IMR-90 (cell line): ENCODE data around the gene SPRYD7. TPM values are rescaled to one million over a fixed set of nuclear protein-coding genes. Genes with fewer than 3 reads are reported as not detected.

Experiments used
- ATAC-seq: fragments of 200-7000 bp; cut with Tn5 transposase; 2 replicates; pipeline ENCODE4 v1.9.1; 2020; ENCODE audit warnings: low read depth, mild to moderate bottlenecking, moderate library complexity
- BruUV-seq: library from RNA; stranded (reverse); fragments of 400-500 nt; replicated peaks from 2 replicates; lab custom pipeline; 2021; lab: Mats Ljungman, UMichigan
- CTCF ChIA-PET: fragments of 300-600 bp; formaldehyde crosslinking; extraction: SDS; loops from one replicate; lab custom pipeline; 2021; ENCODE audit warnings: antibody characterized with exemption; lab: Yijun Ruan, JAX
- POLR2A ChIA-PET: fragments of 300-600 bp; sonication (Branson Sonifier 250); formaldehyde crosslinking; loops from one replicate; lab custom pipeline; 2022; ENCODE audit warnings: antibody characterized with exemption; ENCODE audit not compliant: unreplicated experiment; lab: Charles Lee
- DNase-seq: peaks from one replicate; pipeline ENCODE4 v3.0.0; 2013
- H2AFZ ChIP-seq: replicated peaks from 2 replicates; pipeline ENCODE3; 2013; ENCODE audit warnings: low read length, mild to moderate bottlenecking; ENCODE audit not compliant: poor library complexity
- H2AK5ac ChIP-seq: 2 replicates; pipeline ENCODE4 v1.6.1; 2013; ENCODE audit warnings: low read depth, low read length, inconsistent platforms
- H2AK9ac ChIP-seq: replicated peaks from 2 replicates; pipeline ENCODE3; 2013; ENCODE audit warnings: mild to moderate bottlenecking, low read depth, low read length, moderate library complexity; ENCODE audit not compliant: poor library complexity
- H2BK120ac ChIP-seq: 2 replicates; pipeline ENCODE4 v1.6.1; 2013; ENCODE audit warnings: low read depth, low read length, inconsistent platforms
- H2BK15ac ChIP-seq: 3 replicates; pipeline ENCODE4 v1.6.1; 2013; ENCODE audit warnings: low read depth, low read length, inconsistent platforms
- H2BK20ac ChIP-seq: 2 replicates; pipeline ENCODE4 v1.6.1; 2013; ENCODE audit warnings: low read depth, mild to moderate bottlenecking, inconsistent platforms, low read length, moderate library complexity
- H2BK5ac ChIP-seq: 2 replicates; pipeline ENCODE4 v1.6.1; 2013; ENCODE audit warnings: mild to moderate bottlenecking, low read depth, low read length, inconsistent platforms; ENCODE audit not compliant: poor library complexity, severe bottlenecking
- H3K14ac ChIP-seq: replicated peaks from 2 replicates; pipeline ENCODE4 v1.6.1; 2013; ENCODE audit warnings: low read depth, low read length, inconsistent platforms
- H3K18ac ChIP-seq: 2 replicates; pipeline ENCODE4 v1.6.1; 2013; ENCODE audit warnings: low read depth, low read length, control low read depth
- H3K23ac ChIP-seq: 2 replicates; pipeline ENCODE4 v1.6.1; 2013; ENCODE audit warnings: low read depth, low read length, inconsistent platforms
- H3K27ac ChIP-seq: 2 replicates; pipeline ENCODE4 v1.5.1; 2013; ENCODE audit warnings: mild to moderate bottlenecking, control low read depth, low read length; ENCODE audit not compliant: insufficient read depth
- H3K27me3 ChIP-seq: 2 replicates; pipeline ENCODE4 v1.6.1; 2013; ENCODE audit warnings: low read length; ENCODE audit not compliant: control insufficient read depth, insufficient read depth
- H3K36me3 ChIP-seq: 2 replicates; pipeline ENCODE4 v1.6.1; 2013; ENCODE audit warnings: low read length, mixed read lengths; ENCODE audit not compliant: control insufficient read depth, insufficient read depth
- H3K4ac ChIP-seq: 2 replicates; pipeline ENCODE4 v1.6.1; 2013; ENCODE audit warnings: low read depth, low read length, inconsistent platforms
- H3K4me1 ChIP-seq: 2 replicates; pipeline ENCODE4 v1.6.1; 2013; ENCODE audit warnings: low read length, mixed read lengths; ENCODE audit not compliant: control insufficient read depth, insufficient read depth
- H3K4me2 ChIP-seq: 2 replicates; pipeline ENCODE4 v1.6.1; 2013; ENCODE audit warnings: low read depth, mild to moderate bottlenecking, control low read depth, low read length, moderate library complexity
- H3K4me3 ChIP-seq: 2 replicates; pipeline ENCODE4 v1.5.1; 2013; ENCODE audit warnings: low read depth, mild to moderate bottlenecking, control low read depth, low read length, moderate library complexity; ENCODE audit not compliant: insufficient read depth
- H3K56ac ChIP-seq: 2 replicates; pipeline ENCODE4 v1.6.1; 2013; ENCODE audit warnings: low read length, inconsistent platforms; ENCODE audit not compliant: insufficient read depth; ENCODE audit errors: extremely low read depth
- H3K79me1 ChIP-seq, 2 experiments: 2 replicates each; pipeline ENCODE4 v1.6.1; 2013; ENCODE audit warnings: low read length in 2 of 2, inconsistent platforms in 1 of 2, low read depth in 1 of 2
- H3K9ac ChIP-seq: 2 replicates; pipeline ENCODE4 v1.6.1; 2013; ENCODE audit warnings: low read depth, low read length, control low read depth
- H3K9me1 ChIP-seq: 2 replicates; pipeline ENCODE4 v1.6.1; 2013; ENCODE audit warnings: low read length, inconsistent platforms; ENCODE audit not compliant: insufficient read depth
- H3K9me3 ChIP-seq: 2 replicates; pipeline ENCODE4 v1.6.1; 2013; ENCODE audit warnings: low read length; ENCODE audit not compliant: control insufficient read depth, insufficient read depth
- H4K20me1 ChIP-seq: 2 replicates; pipeline ENCODE4 v1.6.1; 2013; ENCODE audit warnings: low read length, inconsistent platforms; ENCODE audit not compliant: insufficient read depth
- H4K5ac ChIP-seq: 2 replicates; pipeline ENCODE4 v1.6.1; 2013; ENCODE audit warnings: mild to moderate bottlenecking, low read depth, low read length, control low read depth
- H4K8ac ChIP-seq, 2 experiments: 2 replicates each; pipeline ENCODE4 v1.6.1; 2013; ENCODE audit warnings: low read depth in 2 of 2, low read length in 2 of 2, control low read depth in 1 of 2, inconsistent platforms in 1 of 2
- H4K91ac ChIP-seq: 2 replicates; pipeline ENCODE4 v1.6.1; 2013; ENCODE audit warnings: low read depth, low read length, inconsistent platforms; ENCODE audit not compliant: insufficient read depth
- BHLHE40 ChIP-seq: fragments of 150-350 bp; IDR thresholded peaks from 2 replicates; pipeline ENCODE4 v1.6.1; 2016; ENCODE audit warnings: mild to moderate bottlenecking, low read depth, low read length
- CEBPB ChIP-seq: IDR thresholded peaks from 2 replicates; pipeline ENCODE4 v1.6.1; 2012; ENCODE audit warnings: low read depth, low read length, improper control_type of control experiment
- CHD1 ChIP-seq: IDR thresholded peaks from 2 replicates; pipeline ENCODE4 v1.6.1; 2012; ENCODE audit warnings: low read depth, low read length, improper control_type of control experiment
- ELK1 ChIP-seq: fragments of 150-350 bp; IDR thresholded peaks from 2 replicates; pipeline ENCODE4 v1.6.1; 2016; ENCODE audit warnings: low read depth, mild to moderate bottlenecking, low read length, moderate library complexity, borderline replicate concordance
- FOS ChIP-seq: fragments of 150-350 bp; IDR thresholded peaks from 2 replicates; pipeline ENCODE4 v1.6.1; 2016; ENCODE audit warnings: low read depth, low read length
- MAFK ChIP-seq: IDR thresholded peaks from 2 replicates; pipeline ENCODE4 v1.6.1; 2012; ENCODE audit warnings: low read depth, low read length, improper control_type of control experiment
- MAZ ChIP-seq: IDR thresholded peaks from 2 replicates; pipeline ENCODE4 v1.6.1; 2012; ENCODE audit warnings: low read depth, mild to moderate bottlenecking, low read length, improper control_type of control experiment, moderate library complexity, borderline replicate concordance
- MXI1 ChIP-seq: IDR thresholded peaks from 2 replicates; pipeline ENCODE4 v1.6.1; 2012; ENCODE audit warnings: low read depth, mild to moderate bottlenecking, low read length, moderate library complexity, borderline replicate concordance
- NFE2L2 ChIP-seq: fragments of 150-350 bp; IDR thresholded peaks from 2 replicates; pipeline ENCODE4 v1.6.1; 2016; ENCODE audit warnings: low read depth, mild to moderate bottlenecking, low read length
- POLR2A ChIP-seq: IDR thresholded peaks from 2 replicates; pipeline ENCODE4 v1.6.1; 2012; ENCODE audit warnings: mild to moderate bottlenecking, low read depth, low read length
- RAD21 ChIP-seq: IDR thresholded peaks from 2 replicates; pipeline ENCODE4 v1.6.1; 2012; ENCODE audit warnings: low read length, improper control_type of control experiment
- RCOR1 ChIP-seq: IDR thresholded peaks from 2 replicates; pipeline ENCODE4 v1.6.1; 2012; ENCODE audit warnings: mild to moderate bottlenecking, low read length, improper control_type of control experiment; ENCODE audit not compliant: insufficient replicate concordance
- RFX5 ChIP-seq: IDR thresholded peaks from 2 replicates; pipeline ENCODE4 v1.8.0; 2012; ENCODE audit warnings: low read depth, mild to moderate bottlenecking, low read length, moderate library complexity
- SMC3 ChIP-seq: fragments of 150-350 bp; IDR thresholded peaks from 2 replicates; pipeline ENCODE4 v1.6.1; 2016; ENCODE audit warnings: low read depth, mild to moderate bottlenecking, antibody characterized with exemption, low read length, moderate library complexity
- WGBS, 2 experiments: methylation state at CpG; one replicate each; pipeline versions ENCODE4 v1.1.5 to v1.1.7; 2013; ENCODE audit warnings: missing lambda C conversion rate in 2 of 2; ENCODE audit not compliant: insufficient read length in 1 of 2; ENCODE audit errors: extremely low coverage in 2 of 2; 5-methylcytosine and 5-hydroxymethylcytosine counted together
- dilution Hi-C: fragments of 300-500 bp; cut with HindIII; formaldehyde crosslinking; loops from one replicate; pipeline ENCODE4 v1.14.3; 2018; ENCODE audit warnings: low sequenced_read_pairs; ENCODE audit not compliant: unreplicated experiment
- in situ Hi-C: fragments of 300-500 bp; cut with MboI; formaldehyde crosslinking; loops from 3 replicates; pipeline ENCODE4 v1.14.3; 2019; ENCODE audit warnings: low sequenced_read_pairs, inconsistent platforms, mixed read lengths
- intact Hi-C: fragments of 100-400 bp; cut with micrococcal nuclease; formaldehyde crosslinking; loops from 2 replicates; pipeline ENCODE4 v1.10.0; 2022
- polyA plus RNA-seq, 3 experiments: library from polyadenylated mRNA; depleted of rRNA; stranded (reverse); fragments of >200 nt; gene quantifications; 2 replicates each; pipeline ENCODE4 v1.2.3, GENCODE V29; 2012; ENCODE audit warnings: low replicate concordance in 1 of 3
- total RNA-seq: library from RNA; depleted of rRNA; stranded (reverse); fragments of >200 nt; gene quantifications from 2 replicates; pipeline ENCODE4 v1.2.3, GENCODE V29; 2012
- TF ChIP-seq, protein P1 (sequence below): fragments of 150-350 bp; IDR thresholded peaks from 2 replicates; pipeline ENCODE4 v1.6.1; 2017; ENCODE audit warnings: mild to moderate bottlenecking, antibody characterized with exemption, low read length, low read depth
- TF ChIP-seq, protein P2 (sequence below): conservative IDR thresholded peaks from 2 replicates; pipeline ENCODE4 v1.5.1; 2012; ENCODE audit warnings: mild to moderate bottlenecking, low read depth, low read length, improper control_type of control experiment

Gene SPRYD7
- total and polyA plus RNA-seq, 2 of the 4 experiments (the other 2 are of a cell fraction) = 5.6 to 20.2 TPM

DNA sequence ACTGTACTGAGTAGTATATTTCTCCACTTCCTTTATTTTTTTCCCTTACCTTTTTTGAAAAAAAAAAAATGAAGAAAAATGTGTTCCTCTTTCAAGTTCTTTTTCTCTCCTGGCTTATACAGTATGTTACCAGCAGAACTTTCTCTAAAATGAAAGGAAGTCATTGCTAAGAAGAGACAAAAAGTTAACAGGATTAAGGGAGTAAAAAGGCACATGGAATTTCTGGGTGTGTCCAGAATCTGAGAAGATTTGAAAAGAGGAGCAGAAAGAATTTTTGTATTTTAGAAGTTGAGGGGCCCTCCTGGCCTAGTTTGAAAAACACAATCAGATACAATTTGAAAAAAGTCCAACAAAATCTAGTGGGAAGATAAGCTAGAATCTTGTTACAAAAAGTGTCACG, 39.7 kb upstream of the SPRYD7 start:
- DNase-seq = no peak
- Histone ChIP-seq H2BK20ac (no peak overlapping the region), H2BK120ac (no peak overlapping the region), H3K14ac (no peak overlapping the region), H3K27ac (no peak overlapping the region), H2BK15ac (no peak overlapping the region), H3K23ac (no peak overlapping the region), H3K9ac (no peak overlapping the region), H3K4me2 (no peak overlapping the region), H4K20me1 (no peaks in the 10 kb centered on the region), H3K79me1 (no peaks in the 10 kb centered on the region), H2BK5ac (no peak overlapping the region), H3K36me3 (no peaks in the 10 kb centered on the region), H4K5ac (no peak overlapping the region), H3K4me3 (no peak overlapping the region), H2AFZ (no peak overlapping the region), H3K9me3 (no peaks in the 10 kb centered on the region), H2AK9ac (no peak overlapping the region), H3K18ac (no peak overlapping the region), H3K4me1 (peaks cover 4% of the 10 kb centered on the region), H4K91ac (no peak overlapping the region), H3K9me1 (no peaks in the 10 kb centered on the region), H4K8ac (no peak overlapping the region), H2AK5ac (no peak overlapping the region), H3K4ac (no peak overlapping the region), H3K56ac (no peak overlapping the region), H3K27me3 (no peaks in the 10 kb centered on the region)
- in situ Hi-C loops = loop anchor here (5.0 to 25.0 kb wide), 3 partner anchors 821 to 1099 kb away; partner anchors contain the start of gene RNASEH2B
- no CpG with 5 or more reads among the region's 1 CpG for WGBS, 2 experiments
- intact Hi-C loops = loop anchor here (1.0 to 5.0 kb wide), 6 partner anchors 106 to 1095 kb away; no protein-coding TSS in a partner anchor
- no peak for ATAC-seq
- no peak for TF ChIP-seq NFE2L2
- no peak for TF ChIP-seq BHLHE40
- TF ChIP-seq RCOR1 = no peak
- TF ChIP-seq MAFK = no peak
- no peak for TF ChIP-seq MXI1
- TF ChIP-seq, protein P1, sequence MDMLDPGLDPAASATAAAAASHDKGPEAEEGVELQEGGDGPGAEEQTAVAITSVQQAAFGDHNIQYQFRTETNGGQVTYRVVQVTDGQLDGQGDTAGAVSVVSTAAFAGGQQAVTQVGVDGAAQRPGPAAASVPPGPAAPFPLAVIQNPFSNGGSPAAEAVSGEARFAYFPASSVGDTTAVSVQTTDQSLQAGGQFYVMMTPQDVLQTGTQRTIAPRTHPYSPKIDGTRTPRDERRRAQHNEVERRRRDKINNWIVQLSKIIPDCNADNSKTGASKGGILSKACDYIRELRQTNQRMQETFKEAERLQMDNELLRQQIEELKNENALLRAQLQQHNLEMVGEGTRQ = no peak
- no peak for TF ChIP-seq POLR2A
- no peak for TF ChIP-seq SMC3
- TF ChIP-seq MAZ = no peak
- TF ChIP-seq FOS = no peak
- TF ChIP-seq CEBPB = no peak
- no peak for TF ChIP-seq RAD21
- TF ChIP-seq CHD1 = no peak
- TF ChIP-seq, protein P2, sequence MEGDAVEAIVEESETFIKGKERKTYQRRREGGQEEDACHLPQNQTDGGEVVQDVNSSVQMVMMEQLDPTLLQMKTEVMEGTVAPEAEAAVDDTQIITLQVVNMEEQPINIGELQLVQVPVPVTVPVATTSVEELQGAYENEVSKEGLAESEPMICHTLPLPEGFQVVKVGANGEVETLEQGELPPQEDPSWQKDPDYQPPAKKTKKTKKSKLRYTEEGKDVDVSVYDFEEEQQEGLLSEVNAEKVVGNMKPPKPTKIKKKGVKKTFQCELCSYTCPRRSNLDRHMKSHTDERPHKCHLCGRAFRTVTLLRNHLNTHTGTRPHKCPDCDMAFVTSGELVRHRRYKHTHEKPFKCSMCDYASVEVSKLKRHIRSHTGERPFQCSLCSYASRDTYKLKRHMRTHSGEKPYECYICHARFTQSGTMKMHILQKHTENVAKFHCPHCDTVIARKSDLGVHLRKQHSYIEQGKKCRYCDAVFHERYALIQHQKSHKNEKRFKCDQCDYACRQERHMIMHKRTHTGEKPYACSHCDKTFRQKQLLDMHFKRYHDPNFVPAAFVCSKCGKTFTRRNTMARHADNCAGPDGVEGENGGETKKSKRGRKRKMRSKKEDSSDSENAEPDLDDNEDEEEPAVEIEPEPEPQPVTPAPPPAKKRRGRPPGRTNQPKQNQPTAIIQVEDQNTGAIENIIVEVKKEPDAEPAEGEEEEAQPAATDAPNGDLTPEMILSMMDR = no peak
- no peak for TF ChIP-seq ELK1
- no peak for TF ChIP-seq RFX5
- dilution Hi-C loops = no loop called here
- ChIA-PET POLR2A (no interaction called here), CTCF (interaction anchor here (0.6 to 1.9 kb wide), 8 partner anchors 21 to 936 kb away, joined by 3 to 8 read pairs (median 4); partner anchors contain the start of genes SPRYD7 and TRIM13)
- no TSS peak for BruUV-seq
